HCT116 (cell line): ENCODE data around the gene RNF220. TPM values are rescaled to one million over a fixed set of nuclear protein-coding genes. Genes with fewer than 3 reads are reported as not detected.

Source experiments
- ATAC-seq: fragments of 200-7000 bp; cut with Tn5 transposase; 2 replicates; pipeline ENCODE4 v1.9.1; 2020; ENCODE audit warnings: mild to moderate bottlenecking, moderate library complexity
- BruUV-seq: library from RNA; stranded (reverse); fragments of 400-500 nt; replicated peaks from 2 replicates; lab custom pipeline; 2021; lab: Mats Ljungman, UMichigan
- CTCF ChIA-PET: fragments of 300-600 bp; sonication (Branson Sonifier 250); formaldehyde crosslinking; loops from one replicate; lab custom pipeline; 2021; ENCODE audit warnings: antibody characterized with exemption; lab: Charles Lee
- POLR2A ChIA-PET: fragments of 300-600, 350-600 bp; sonication (Branson Sonifier 250); formaldehyde crosslinking; loops from one replicate; lab custom pipeline; 2021; ENCODE audit warnings: antibody characterized with exemption; lab: Charles Lee
- RAD21 ChIA-PET, 2 experiments: fragments of 300-600 bp; sonication (Branson Sonifier 250); formaldehyde crosslinking; loops; one replicate each; lab custom pipeline; 2023; ENCODE audit warnings: low total read pairs in 2 of 2; ENCODE audit not compliant: uncharacterized antibody in 2 of 2, unreplicated experiment in 2 of 2, low non-redundant PET in 1 of 2; lab: Charles Lee
- DNase-seq: peaks from one replicate; pipeline ENCODE4 v3.0.0-alpha.2; 2010; ENCODE audit warnings: low read depth, low spot score
- H2AFZ ChIP-seq: fragments of 200-600 bp; shearing (Covaris generic), sonication (generic); 2 replicates; pipeline ENCODE4 v1.6.1; 2017; ENCODE audit warnings: low read depth, mixed run types, mixed read lengths, antibody characterized with exemption, low read length; ENCODE audit not compliant: poor library complexity, severe bottlenecking
- H3K27ac ChIP-seq: 2 replicates; pipeline ENCODE4 v1.5.1; 2012; ENCODE audit warnings: low read depth, low read length
- H3K27me3 ChIP-seq: fragments of 200-600 bp; sonication (generic); 2 replicates; pipeline ENCODE4 v1.6.1; 2016; ENCODE audit warnings: mixed run types, low read length, mixed read lengths; ENCODE audit not compliant: insufficient read depth
- H3K36me3 ChIP-seq, 2 experiments: fragments of 200-500 bp in 1 of 2; fragments of 200-600 bp in 1 of 2; sonication (Bioruptor generic) in 1 of 2; sonication (generic) in 1 of 2; 2 replicates each; pipeline versions ENCODE4 v1.5.1 to v1.6.1; 2014 to 2016; ENCODE audit warnings: low read length in 2 of 2, inconsistent platforms in 1 of 2, mixed read lengths in 1 of 2, mixed run types in 1 of 2; ENCODE audit not compliant: insufficient read depth in 2 of 2, control insufficient read depth in 1 of 2
- H3K4me1 ChIP-seq, 2 experiments: fragments of 200-600 bp in 1 of 2; sonication (generic) in 1 of 2; 2 replicates each; pipeline versions ENCODE4 v1.5.1 to v1.6.1; 2012 to 2017; ENCODE audit warnings: low read length in 2 of 2, inconsistent platforms in 1 of 2, mild to moderate bottlenecking in 1 of 2, mixed read lengths in 1 of 2, mixed run types in 1 of 2, moderate library complexity in 1 of 2; ENCODE audit not compliant: insufficient read depth in 2 of 2, control insufficient read depth in 1 of 2
- H3K4me2 ChIP-seq: fragments of 200-600 bp; sonication (generic); 2 replicates; pipeline ENCODE4 v1.6.1; 2017; ENCODE audit warnings: mixed run types, low read length, mixed read lengths
- H3K4me3 ChIP-seq, 2 experiments: fragments of 200-600 bp in 1 of 2; sonication (generic) in 1 of 2; replicated peaks in 1 of 2; 2 replicates each; pipeline ENCODE4 v1.5.1; 2011 to 2016; ENCODE audit warnings: low read length in 2 of 2, control low read depth in 1 of 2, low read depth in 1 of 2, mild to moderate bottlenecking in 1 of 2, mixed read lengths in 1 of 2, mixed run types in 1 of 2
- H3K79me2 ChIP-seq: fragments of 200-600 bp; sonication (generic); 2 replicates; pipeline ENCODE4 v1.6.1; 2017; ENCODE audit warnings: mild to moderate bottlenecking, mixed run types, low read length, moderate library complexity, mixed read lengths; ENCODE audit not compliant: insufficient read depth
- H3K9ac ChIP-seq: fragments of 200-600 bp; sonication (generic); 2 replicates; pipeline ENCODE4 v1.6.1; 2016; ENCODE audit warnings: low read length, mixed read lengths
- H3K9me2 ChIP-seq: fragments of 200-600 bp; sonication (generic), shearing (Covaris generic); 2 replicates; pipeline ENCODE4 v1.6.1; 2017; ENCODE audit warnings: mixed run types, mild to moderate bottlenecking, moderate library complexity; ENCODE audit not compliant: insufficient read depth
- H3K9me3 ChIP-seq, 2 experiments: fragments of 200-500 bp in 1 of 2; fragments of 200-600 bp in 1 of 2; sonication (Bioruptor generic) in 1 of 2; sonication (generic) in 1 of 2; 2 replicates each; pipeline ENCODE4 v1.6.1; 2014 to 2017; ENCODE audit warnings: low read length in 2 of 2, mixed read lengths in 2 of 2, inconsistent platforms in 1 of 2, low read depth in 1 of 2, mild to moderate bottlenecking in 1 of 2, mixed run types in 1 of 2, moderate library complexity in 1 of 2; ENCODE audit not compliant: control insufficient read depth in 1 of 2, insufficient read depth in 1 of 2
- H4K20me1 ChIP-seq: fragments of 200-600 bp; sonication (generic), shearing (Covaris generic); 2 replicates; pipeline ENCODE4 v1.6.1; 2017; ENCODE audit warnings: mixed run types, mild to moderate bottlenecking, moderate library complexity; ENCODE audit not compliant: insufficient read depth
- CBX3 ChIP-seq: IDR thresholded peaks from 2 replicates; pipeline ENCODE4 v1.6.1; 2012; ENCODE audit warnings: low read depth
- CEBPB ChIP-seq: IDR thresholded peaks from 2 replicates; pipeline ENCODE4 v1.6.1; 2012; ENCODE audit warnings: low read depth
- EGR1 ChIP-seq: IDR thresholded peaks from 2 replicates; pipeline ENCODE4 v1.6.1; 2012; ENCODE audit warnings: low read depth
- ELF1 ChIP-seq: IDR thresholded peaks from 2 replicates; pipeline ENCODE4 v1.6.1; 2012; ENCODE audit warnings: low read depth, borderline replicate concordance
- EZH2 ChIP-seq: fragments of 200-600 bp; sonication (generic); IDR thresholded peaks from 2 replicates; pipeline ENCODE4 v1.6.1; 2017; ENCODE audit warnings: antibody characterized with exemption, mixed run types
- EZH2phosphoT487 ChIP-seq: fragments of 200-600 bp; IDR thresholded peaks from 2 replicates; pipeline ENCODE4 v1.6.1; 2018; ENCODE audit warnings: antibody characterized with exemption, borderline replicate concordance
- FOSL1 ChIP-seq: IDR thresholded peaks from 2 replicates; pipeline ENCODE4 v1.6.1; 2012; ENCODE audit warnings: low read depth
- JUND ChIP-seq: IDR thresholded peaks from 2 replicates; pipeline ENCODE4 v1.6.1; 2012
- POLR2AphosphoS5 ChIP-seq: IDR thresholded peaks from 2 replicates; pipeline ENCODE4 v1.6.1; 2011; ENCODE audit warnings: mild to moderate bottlenecking, low read depth, low read length, moderate library complexity
- RAD21 ChIP-seq: IDR thresholded peaks from 2 replicates; pipeline ENCODE4 v1.6.1; 2012; ENCODE audit warnings: low read depth, mild to moderate bottlenecking
- SIN3A ChIP-seq: IDR thresholded peaks from 2 replicates; pipeline ENCODE4 v1.6.1; 2012; ENCODE audit warnings: low read depth
- SP1 ChIP-seq: IDR thresholded peaks from 2 replicates; pipeline ENCODE4 v1.6.1; 2012; ENCODE audit warnings: low read depth
- TCF7L2 ChIP-seq: IDR thresholded peaks from 2 replicates; pipeline ENCODE4 v1.7.0; 2011; ENCODE audit warnings: borderline replicate concordance, inconsistent platforms; ENCODE audit not compliant: insufficient read depth, insufficient read length; ENCODE audit errors: extremely low read depth
- YY1 ChIP-seq: IDR thresholded peaks from 2 replicates; pipeline ENCODE4 v1.6.1; 2011; ENCODE audit warnings: low read length, low read depth, moderate library complexity, mild to moderate bottlenecking; ENCODE audit not compliant: insufficient replicate concordance; ENCODE audit errors: extremely low read depth
- ZFX ChIP-seq: fragments of 450-650 bp; IDR thresholded peaks from 2 replicates; pipeline ENCODE4 v1.6.1; 2017
- intact Hi-C: fragments of 100-400 bp; cut with micrococcal nuclease; formaldehyde crosslinking; loops from 2 replicates; pipeline ENCODE4 v1.10.0; 2022
- total RNA-seq: library from RNA; stranded (reverse); gene quantifications from one replicate; pipeline ENCODE4 v1.2.1, GENCODE V29; 2021; ENCODE audit not compliant: unreplicated experiment
- TF ChIP-seq, protein P1 (sequence below): IDR thresholded peaks from 2 replicates; pipeline ENCODE4 v1.6.1; 2012
- TF ChIP-seq, protein P2 (sequence below): IDR thresholded peaks from 2 replicates; pipeline ENCODE4 v1.6.1; 2011; ENCODE audit warnings: mild to moderate bottlenecking, low read length, moderate library complexity; ENCODE audit not compliant: insufficient replicate concordance; ENCODE audit errors: extremely low read depth
- TF ChIP-seq, protein P3 (sequence below): IDR thresholded peaks from 2 replicates; pipeline ENCODE4 v1.6.1; 2012

Gene RNF220
- total RNA-seq, 1 experiment from 2014 or later, result 84.5 TPM

DNA sequence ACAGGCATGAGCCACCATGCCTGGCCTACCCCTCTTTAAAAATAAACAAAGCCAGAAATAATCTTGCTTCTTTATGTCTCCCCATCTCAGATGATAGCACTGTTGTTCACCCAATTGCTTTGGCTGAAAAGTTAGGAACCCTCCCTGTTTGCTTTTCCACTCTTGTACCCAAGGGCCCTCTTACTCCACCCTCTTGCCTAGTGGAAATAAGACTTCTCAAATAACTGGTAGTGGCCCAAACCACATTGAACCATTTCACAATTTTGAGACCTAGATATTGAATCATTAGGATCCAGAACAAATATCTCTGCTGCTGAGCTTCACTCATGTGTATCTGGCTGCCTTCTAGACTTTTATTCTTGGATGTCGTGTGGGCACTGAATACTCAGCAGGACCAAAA, 37.7 kb downstream of the RNF220 start:
- no TSS peak for BruUV-seq
- no peaks in the 10 kb centered on the region for H3K9me2 ChIP-seq

More for the DNA sequence above, 37.7 kb downstream of the RNF220 start:
- ChIA-PET CTCF (no interaction called here), RAD21 (no interaction called here), POLR2A (no interaction called here)
- no peak overlapping the region for H3K4me3 ChIP-seq
- DNase-seq (no peak), ATAC-seq (no peak)
- H4K20me1 ChIP-seq, result no peaks in the 10 kb centered on the region
- intact Hi-C loops, result no loop called here
- no peak overlapping the region for H3K9ac ChIP-seq
- H3K4me1 ChIP-seq, result no peaks in the 10 kb centered on the region
- H3K27me3 ChIP-seq, result 0 out of 2 replicates have a peak, but pooled peaks cover 3% of the 10 kb centered on the region
- H3K36me3 ChIP-seq, result no peaks in the 10 kb centered on the region
- TF ChIP-seq, protein P1, sequence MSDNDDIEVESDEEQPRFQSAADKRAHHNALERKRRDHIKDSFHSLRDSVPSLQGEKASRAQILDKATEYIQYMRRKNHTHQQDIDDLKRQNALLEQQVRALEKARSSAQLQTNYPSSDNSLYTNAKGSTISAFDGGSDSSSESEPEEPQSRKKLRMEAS, result no peak
- TF ChIP-seq EZH2phosphoT487, result no peak
- no peak for TF ChIP-seq EZH2
- TF ChIP-seq SP1, result no peak
- TF ChIP-seq POLR2AphosphoS5, result no peak
- no peak for TF ChIP-seq YY1
- TF ChIP-seq ELF1, result no peak
- no peak for TF ChIP-seq EGR1
- TF ChIP-seq FOSL1, result no peak
- TF ChIP-seq, protein P2, sequence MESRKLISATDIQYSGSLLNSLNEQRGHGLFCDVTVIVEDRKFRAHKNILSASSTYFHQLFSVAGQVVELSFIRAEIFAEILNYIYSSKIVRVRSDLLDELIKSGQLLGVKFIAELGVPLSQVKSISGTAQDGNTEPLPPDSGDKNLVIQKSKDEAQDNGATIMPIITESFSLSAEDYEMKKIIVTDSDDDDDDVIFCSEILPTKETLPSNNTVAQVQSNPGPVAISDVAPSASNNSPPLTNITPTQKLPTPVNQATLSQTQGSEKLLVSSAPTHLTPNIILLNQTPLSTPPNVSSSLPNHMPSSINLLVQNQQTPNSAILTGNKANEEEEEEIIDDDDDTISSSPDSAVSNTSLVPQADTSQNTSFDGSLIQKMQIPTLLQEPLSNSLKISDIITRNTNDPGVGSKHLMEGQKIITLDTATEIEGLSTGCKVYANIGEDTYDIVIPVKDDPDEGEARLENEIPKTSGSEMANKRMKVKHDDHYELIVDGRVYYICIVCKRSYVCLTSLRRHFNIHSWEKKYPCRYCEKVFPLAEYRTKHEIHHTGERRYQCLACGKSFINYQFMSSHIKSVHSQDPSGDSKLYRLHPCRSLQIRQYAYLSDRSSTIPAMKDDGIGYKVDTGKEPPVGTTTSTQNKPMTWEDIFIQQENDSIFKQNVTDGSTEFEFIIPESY, result no peak
- no peak for TF ChIP-seq CEBPB
- TF ChIP-seq CBX3, result no peak
- TF ChIP-seq ZFX, result no peak
- TF ChIP-seq, protein P3, sequence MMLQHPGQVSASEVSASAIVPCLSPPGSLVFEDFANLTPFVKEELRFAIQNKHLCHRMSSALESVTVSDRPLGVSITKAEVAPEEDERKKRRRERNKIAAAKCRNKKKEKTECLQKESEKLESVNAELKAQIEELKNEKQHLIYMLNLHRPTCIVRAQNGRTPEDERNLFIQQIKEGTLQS, result no peak
- TF ChIP-seq TCF7L2, result no peak
- TF ChIP-seq RAD21, result no peak
- no peak for TF ChIP-seq JUND
- no peak for TF ChIP-seq SIN3A
- H3K4me2 ChIP-seq, result no peak overlapping the region
- no peaks in the 10 kb centered on the region for H3K9me3 ChIP-seq
- H3K79me2 ChIP-seq, result no peaks in the 10 kb centered on the region
- H3K27ac ChIP-seq, result no peak overlapping the region
- no peak overlapping the region for H2AFZ ChIP-seq
